LNCAP (cell line): Measurements from ENCODE around the gene ATF7.

Experiments used
- TF ChIP-seq, protein P1 (sequence below): fragments of 450-650 bp; IDR thresholded peaks from 2 replicates; pipeline ENCODE4 v1.5.1; 2017; ENCODE audit warnings: mild to moderate bottlenecking

ATF7 gene

GRCh38 chr12:53524476-53524875, 101.7 kb downstream of the ATF7 start:
- TF ChIP-seq, protein P1, sequence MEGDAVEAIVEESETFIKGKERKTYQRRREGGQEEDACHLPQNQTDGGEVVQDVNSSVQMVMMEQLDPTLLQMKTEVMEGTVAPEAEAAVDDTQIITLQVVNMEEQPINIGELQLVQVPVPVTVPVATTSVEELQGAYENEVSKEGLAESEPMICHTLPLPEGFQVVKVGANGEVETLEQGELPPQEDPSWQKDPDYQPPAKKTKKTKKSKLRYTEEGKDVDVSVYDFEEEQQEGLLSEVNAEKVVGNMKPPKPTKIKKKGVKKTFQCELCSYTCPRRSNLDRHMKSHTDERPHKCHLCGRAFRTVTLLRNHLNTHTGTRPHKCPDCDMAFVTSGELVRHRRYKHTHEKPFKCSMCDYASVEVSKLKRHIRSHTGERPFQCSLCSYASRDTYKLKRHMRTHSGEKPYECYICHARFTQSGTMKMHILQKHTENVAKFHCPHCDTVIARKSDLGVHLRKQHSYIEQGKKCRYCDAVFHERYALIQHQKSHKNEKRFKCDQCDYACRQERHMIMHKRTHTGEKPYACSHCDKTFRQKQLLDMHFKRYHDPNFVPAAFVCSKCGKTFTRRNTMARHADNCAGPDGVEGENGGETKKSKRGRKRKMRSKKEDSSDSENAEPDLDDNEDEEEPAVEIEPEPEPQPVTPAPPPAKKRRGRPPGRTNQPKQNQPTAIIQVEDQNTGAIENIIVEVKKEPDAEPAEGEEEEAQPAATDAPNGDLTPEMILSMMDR = no peak

GRCh38 chr12:53523131-53523530, 103.1 kb downstream of the ATF7 start:
- TF ChIP-seq, protein P1 = no peak

DNA sequence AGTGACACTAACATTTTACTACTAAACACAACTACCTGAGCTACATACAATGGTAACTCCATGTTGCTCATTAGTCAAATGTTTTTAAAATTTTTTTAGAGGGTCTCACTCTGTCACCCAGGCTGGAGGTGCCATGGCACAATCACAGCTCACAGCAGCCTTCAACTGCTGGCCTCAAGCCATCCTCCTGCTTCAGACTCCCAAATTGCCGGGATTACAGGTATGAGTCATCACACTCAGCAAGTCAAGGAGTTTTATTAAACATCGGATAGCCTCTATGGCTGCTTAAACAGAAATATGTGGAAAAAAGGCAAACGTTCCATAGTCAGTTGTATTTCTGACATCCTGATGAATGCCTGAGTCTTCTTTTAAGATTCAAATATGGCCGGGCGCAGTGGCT, 107.8 kb downstream of the ATF7 start:
- TF ChIP-seq, protein P1 = no peak

DNA sequence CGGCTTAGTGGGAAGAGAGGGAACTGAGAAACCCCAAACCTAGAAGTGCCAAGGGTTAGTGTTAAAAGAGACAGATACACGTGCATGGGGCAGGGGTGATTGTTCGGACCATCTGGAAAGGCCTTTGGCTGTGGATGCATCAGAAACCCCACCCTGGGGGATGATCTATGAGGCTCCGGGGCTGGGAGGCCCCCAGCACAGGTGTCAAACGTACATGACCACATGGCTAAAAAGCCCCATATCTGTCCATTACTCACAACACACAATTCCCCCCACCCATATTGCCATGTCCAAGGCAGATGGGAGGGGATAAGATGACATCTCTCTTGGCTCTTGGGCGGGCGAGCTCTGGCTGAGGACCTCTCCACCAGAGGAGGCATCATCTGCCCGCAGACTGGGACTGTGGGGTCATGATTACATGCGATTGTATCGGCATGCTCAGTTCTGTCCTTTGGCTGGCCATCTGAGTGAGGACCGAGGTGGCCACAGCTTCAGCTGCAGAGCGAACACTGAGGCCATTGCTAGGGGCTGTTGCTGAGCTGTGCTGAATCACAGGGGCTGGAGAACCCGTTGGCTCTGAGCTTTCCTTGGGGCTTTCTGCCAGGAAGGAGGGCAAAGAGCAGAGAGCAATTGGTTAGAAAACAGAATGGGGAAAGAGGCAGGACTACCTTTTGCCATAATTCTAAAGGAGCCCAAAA, 109.3 kb downstream of the ATF7 start:
- TF ChIP-seq, protein P1 = no peak

GRCh38 chr12:53515291-53515680, 110.9 kb downstream of the ATF7 start:
- TF ChIP-seq, protein P1 = no peak

GRCh38 chr12:53514628-53515290, 111.4 kb downstream of the ATF7 start:
- TF ChIP-seq, protein P1 = no peak

DNA sequence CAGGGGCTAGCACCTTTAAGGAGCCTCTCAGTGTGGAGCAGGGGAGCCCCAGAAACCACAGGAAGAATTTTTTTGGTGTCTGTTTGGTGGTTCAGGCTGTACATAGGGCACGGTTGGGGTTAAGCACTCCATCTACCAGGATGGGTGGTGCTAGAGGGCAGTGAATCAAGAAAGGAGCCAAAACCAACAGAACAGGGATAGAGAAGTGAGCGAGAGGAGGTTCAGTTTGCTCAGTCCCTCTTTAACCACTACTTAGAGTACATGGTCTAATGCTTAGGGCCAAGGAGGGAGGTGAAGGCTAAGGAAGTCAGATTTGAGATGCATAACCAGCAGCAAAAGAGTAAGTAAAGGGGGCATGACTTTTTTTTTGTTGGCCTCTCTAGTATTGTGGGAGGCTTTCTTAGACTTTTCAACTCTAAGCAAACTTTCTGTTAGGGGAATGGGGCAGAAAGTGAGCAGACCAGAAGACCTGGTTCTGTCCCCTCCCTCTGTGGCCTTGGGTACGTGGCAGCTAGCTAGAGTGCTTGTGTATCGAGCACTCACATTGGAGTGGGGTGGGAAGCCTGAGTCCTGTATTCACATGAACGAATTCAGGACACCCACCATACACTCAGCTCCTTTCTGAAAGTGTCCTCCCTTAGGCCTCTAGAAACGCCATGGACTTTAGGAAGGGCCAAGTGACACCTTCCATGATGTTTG, 112.3 kb downstream of the ATF7 start:
- TF ChIP-seq, protein P1 = no peak
